ENCODE results near the gene RIMKLB. TPM values are rescaled to one million over a fixed set of nuclear protein-coding genes. Genes with fewer than 3 reads are reported as not detected.

Gene RIMKLB
- polyA plus RNA-seq, 3 donors, result 1.0 to 6.6 (median 1.2) TPM

DNA sequence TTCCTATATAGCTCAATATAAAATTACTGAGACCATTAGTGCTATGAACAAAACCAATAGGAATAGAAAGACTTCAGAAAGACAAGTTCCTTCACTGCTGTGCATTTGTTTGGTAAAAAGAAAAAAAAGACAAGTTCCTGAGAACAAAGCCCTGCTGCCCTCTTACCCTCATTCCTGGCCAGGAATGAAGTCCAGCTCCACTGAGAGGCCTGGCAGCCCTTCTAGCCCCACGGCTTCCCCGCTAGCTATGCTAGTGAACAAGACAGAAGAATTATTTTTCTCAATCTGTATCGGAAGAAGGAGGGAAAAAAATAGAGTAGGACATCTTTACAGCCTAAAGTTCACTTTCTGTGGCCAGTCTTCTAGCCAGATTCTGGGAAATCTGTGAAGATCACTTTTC is 36.8 kb upstream of the RIMKLB start:
- Histone ChIP-seq H3K9ac (ENCODE audit: insufficient read depth, low read length, poor library complexity, severe bottlenecking) (no peak overlapping the region), H4K20me1 (ENCODE audit: insufficient read depth, low read length) (no peaks in the 10 kb centered on the region), H3K4me2 (replicated peaks; ENCODE audit: extremely low read depth, low read length, poor library complexity, severe bottlenecking) (no peak overlapping the region), H3K27me3 (ENCODE audit: control insufficient read depth in 2 of 2, insufficient read depth in 2 of 2, low read length in 2 of 2) (no peaks in the 10 kb centered on the region), H3K9me3 (replicated peaks in 1 of 2; ENCODE audit: control insufficient read depth in 1 of 2, insufficient read depth in 1 of 2, low read length in 2 of 2) (no peaks in the 10 kb centered on the region), H3K4me1 (ENCODE audit: control insufficient read depth in 1 of 2, insufficient read depth in 2 of 2, low read length in 2 of 2) (peaks cover 0 to 3% of the 10 kb centered on the region in 2 donors), H3K36me3 (replicated peaks in 1 of 2; ENCODE audit: control insufficient read depth in 1 of 2, insufficient read depth in 2 of 2, low read length in 2 of 2) (no peaks in the 10 kb centered on the region), H2AFZ (ENCODE audit: insufficient read depth, low read depth, low read length, poor library complexity, severe bottlenecking) (no peak overlapping the region), H3K79me2 (ENCODE audit: insufficient read depth, low read length) (no peaks in the 10 kb centered on the region), H3K27ac (ENCODE audit: low read depth in 1 of 2, low read length in 2 of 2) (no peak overlapping the region), H3K4me3 (replicated peaks in 1 of 3; ENCODE audit: low read depth in 2 of 3, low read length in 3 of 3) (no peak overlapping the region)
- intact Hi-C loops (cut with micrococcal nuclease), result loop anchor here (10.0 kb wide), 2 partner anchors 194 to 394 kb away; no protein-coding TSS in a partner anchor
- Mint-ChIP-seq H3K4me3 (no peak overlapping the region), H3K36me3 (no peaks in the 10 kb centered on the region), H3K9me3 (peaks cover 0 to 2% (median 0%) of the 10 kb centered on the region in 7 donors), H3K27me3 (ENCODE audit: low read depth in 3 of 3) (peaks cover 0 to 5% (median 3%) of the 10 kb centered on the region in 3 donors), H3K27ac (no peak overlapping the region), H3K4me1 (peaks cover 5% of the 10 kb centered on the region)
- no CpG with 5 or more reads among the region's 3 CpGs for WGBS (ENCODE audit: insufficient coverage)
- DNase-seq, result no peak
- TF ChIP-seq, protein P1, sequence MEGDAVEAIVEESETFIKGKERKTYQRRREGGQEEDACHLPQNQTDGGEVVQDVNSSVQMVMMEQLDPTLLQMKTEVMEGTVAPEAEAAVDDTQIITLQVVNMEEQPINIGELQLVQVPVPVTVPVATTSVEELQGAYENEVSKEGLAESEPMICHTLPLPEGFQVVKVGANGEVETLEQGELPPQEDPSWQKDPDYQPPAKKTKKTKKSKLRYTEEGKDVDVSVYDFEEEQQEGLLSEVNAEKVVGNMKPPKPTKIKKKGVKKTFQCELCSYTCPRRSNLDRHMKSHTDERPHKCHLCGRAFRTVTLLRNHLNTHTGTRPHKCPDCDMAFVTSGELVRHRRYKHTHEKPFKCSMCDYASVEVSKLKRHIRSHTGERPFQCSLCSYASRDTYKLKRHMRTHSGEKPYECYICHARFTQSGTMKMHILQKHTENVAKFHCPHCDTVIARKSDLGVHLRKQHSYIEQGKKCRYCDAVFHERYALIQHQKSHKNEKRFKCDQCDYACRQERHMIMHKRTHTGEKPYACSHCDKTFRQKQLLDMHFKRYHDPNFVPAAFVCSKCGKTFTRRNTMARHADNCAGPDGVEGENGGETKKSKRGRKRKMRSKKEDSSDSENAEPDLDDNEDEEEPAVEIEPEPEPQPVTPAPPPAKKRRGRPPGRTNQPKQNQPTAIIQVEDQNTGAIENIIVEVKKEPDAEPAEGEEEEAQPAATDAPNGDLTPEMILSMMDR (IDR thresholded peaks at IDR 0.05), result no peak

DNA sequence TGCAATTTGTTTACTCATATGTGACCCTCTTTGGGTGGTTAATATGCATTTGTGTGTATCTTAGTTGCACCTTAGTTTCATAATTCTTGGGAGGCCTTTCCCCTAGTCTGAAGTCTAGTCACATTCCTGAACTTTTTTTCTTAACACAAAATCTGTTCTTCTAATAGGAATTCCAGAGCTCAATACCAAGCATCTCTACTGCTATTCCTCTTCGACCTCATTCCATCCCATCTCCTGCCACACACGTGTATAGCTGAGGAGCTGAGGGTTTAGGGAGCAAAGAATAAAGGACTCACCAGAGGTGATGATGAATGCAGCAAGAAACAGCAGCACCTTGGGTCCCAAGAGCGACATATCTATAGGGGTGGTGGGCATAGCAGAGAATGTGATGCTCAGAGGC is 36.0 kb upstream of the RIMKLB start:
- Histone ChIP-seq H2AFZ (ENCODE audit: insufficient read depth, low read depth, low read length, poor library complexity, severe bottlenecking) (no peak overlapping the region), H3K36me3 (replicated peaks in 1 of 2; ENCODE audit: control insufficient read depth in 1 of 2, insufficient read depth in 2 of 2, low read length in 2 of 2) (no peaks in the 10 kb centered on the region), H3K79me2 (ENCODE audit: insufficient read depth, low read length) (no peaks in the 10 kb centered on the region), H3K27me3 (ENCODE audit: control insufficient read depth in 2 of 2, insufficient read depth in 2 of 2, low read length in 2 of 2) (no peaks in the 10 kb centered on the region), H3K4me2 (replicated peaks; ENCODE audit: extremely low read depth, low read length, poor library complexity, severe bottlenecking) (no peak overlapping the region), H4K20me1 (ENCODE audit: insufficient read depth, low read length) (no peaks in the 10 kb centered on the region), H3K9me3 (replicated peaks in 1 of 2; ENCODE audit: control insufficient read depth in 1 of 2, insufficient read depth in 1 of 2, low read length in 2 of 2) (no peaks in the 10 kb centered on the region), H3K4me3 (replicated peaks in 1 of 3; ENCODE audit: low read depth in 2 of 3, low read length in 3 of 3) (no peak overlapping the region), H3K9ac (ENCODE audit: insufficient read depth, low read length, poor library complexity, severe bottlenecking) (no peak overlapping the region), H3K27ac (ENCODE audit: low read depth in 1 of 2, low read length in 2 of 2) (no peak overlapping the region), H3K4me1 (ENCODE audit: control insufficient read depth in 1 of 2, insufficient read depth in 2 of 2, low read length in 2 of 2) (peaks cover 2 to 9% of the 10 kb centered on the region in 2 donors)
- DNase-seq, result no peak
- Mint-ChIP-seq H3K9me3 (peaks cover 0 to 3% (median 0%) of the 10 kb centered on the region in 7 donors), H3K27ac (no peak overlapping the region), H3K27me3 (ENCODE audit: low read depth in 3 of 3) (peaks cover 0 to 5% (median 3%) of the 10 kb centered on the region in 3 donors), H3K4me1 (peaks cover 5% of the 10 kb centered on the region), H3K36me3 (no peaks in the 10 kb centered on the region), H3K4me3 (no peak overlapping the region)
- intact Hi-C loops (cut with micrococcal nuclease), result loop anchor here (10.0 kb wide), 2 partner anchors 193 to 393 kb away; no protein-coding TSS in a partner anchor
- TF ChIP-seq, protein P1 (IDR thresholded peaks at IDR 0.05), result no peak
- WGBS (ENCODE audit: insufficient coverage), result no CpG with 5 or more reads among the region's 3 CpGs

Data from CD14-positive monocyte (primary cell).